MV-4-11 (cell line): Measurements from ENCODE around the gene SPTBN1.

Source experiments
- DNase-seq: peaks from one replicate; lab custom pipeline; 2025; lab: John Stamatoyannopoulos, UW

Gene SPTBN1

GRCh38 chr2:54434229-54434628, 21.9 kb upstream of the SPTBN1 start:
- DNase-seq = no peak

DNA sequence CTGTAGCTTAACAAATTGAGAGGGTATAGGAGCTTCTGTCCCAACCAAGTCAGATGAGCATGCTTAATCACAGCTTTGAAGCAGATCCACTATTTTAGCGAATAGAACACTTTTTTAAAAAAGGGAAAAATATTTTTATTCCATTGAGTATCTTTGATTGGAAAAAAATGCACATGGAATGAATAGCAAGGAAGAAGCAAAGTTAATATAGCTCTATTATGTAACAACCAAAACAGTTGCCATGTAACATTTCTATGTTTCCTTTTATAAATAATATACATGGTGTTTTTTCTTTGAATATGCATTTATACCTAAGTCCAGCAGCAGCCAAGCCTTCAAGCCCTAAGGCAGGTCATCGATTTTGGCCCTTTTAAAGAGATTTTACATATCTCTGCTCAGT, 21.4 kb upstream of the SPTBN1 start:
- no peak for DNase-seq

DNA sequence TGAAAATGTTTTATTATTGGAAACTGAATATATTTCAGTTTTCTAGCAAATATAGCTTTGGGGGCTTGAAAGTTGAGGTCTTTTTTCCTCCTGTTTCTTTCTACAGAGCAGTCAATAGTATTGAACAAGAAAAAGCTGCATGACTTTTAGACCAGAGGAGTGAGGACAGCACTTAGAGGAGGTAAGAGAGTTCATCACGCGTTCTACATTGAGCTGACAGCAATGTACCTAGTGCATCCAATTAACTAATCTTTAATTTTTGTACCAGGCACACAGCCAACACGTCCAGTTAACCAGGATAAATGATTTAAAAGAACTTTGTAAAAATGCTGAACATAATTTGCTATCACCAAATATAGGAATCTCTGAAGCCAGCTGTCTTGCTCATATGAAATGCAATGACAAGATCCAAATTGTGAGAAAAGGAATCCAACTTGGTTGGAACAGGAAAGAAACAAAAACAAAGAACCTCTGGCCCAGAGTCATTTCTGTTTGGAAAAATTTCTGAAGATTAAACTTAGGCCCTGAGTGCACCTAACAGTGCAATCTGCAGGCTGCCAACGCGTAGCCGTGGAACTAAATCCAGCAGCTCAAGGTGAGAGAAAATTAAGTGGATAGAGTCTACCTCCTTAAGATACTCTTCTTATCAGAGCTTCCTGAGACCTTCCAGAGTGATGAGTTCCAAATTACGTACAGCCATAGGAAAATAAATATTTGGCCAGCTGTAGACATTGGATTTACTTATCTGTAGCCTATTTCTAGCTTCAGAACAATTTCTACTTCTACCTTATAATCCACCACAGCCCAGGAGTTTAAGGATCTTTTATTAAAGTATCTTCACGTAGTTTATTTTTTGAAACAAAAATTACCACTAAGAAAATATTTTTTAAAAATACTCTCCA, 20.6 kb upstream of the SPTBN1 start:
- no peak for DNase-seq

- no peak for DNase-seq
These were observed 18.5 kb upstream of the SPTBN1 start for GRCh38 chr2:54437588-54437987.

DNA sequence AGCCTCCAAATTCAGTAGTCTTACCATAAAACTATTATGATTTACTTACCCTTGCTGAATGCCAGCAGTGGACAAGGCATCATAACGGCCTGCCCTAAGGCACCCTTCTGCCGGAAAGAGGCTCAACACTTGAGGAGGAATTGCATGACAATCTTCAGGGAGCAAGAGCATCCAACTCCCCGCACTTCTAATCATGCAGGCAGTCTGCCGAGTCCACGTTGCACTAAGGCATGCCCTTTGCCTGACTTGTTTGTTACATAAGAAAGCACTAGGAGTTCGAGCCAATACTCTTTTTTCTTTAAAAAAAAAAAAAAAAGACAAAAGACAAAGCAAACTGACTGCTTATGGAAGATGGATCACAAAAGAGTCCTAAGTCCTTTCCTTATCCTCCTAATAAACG, 17.9 kb upstream of the SPTBN1 start:
- no peak for DNase-seq

- no peak for DNase-seq
These were observed 16.5 kb upstream of the SPTBN1 start for GRCh38 chr2:54439582-54439981.

GRCh38 chr2:54440050-54440449, 16.1 kb upstream of the SPTBN1 start:
- DNase-seq = no peak

DNA sequence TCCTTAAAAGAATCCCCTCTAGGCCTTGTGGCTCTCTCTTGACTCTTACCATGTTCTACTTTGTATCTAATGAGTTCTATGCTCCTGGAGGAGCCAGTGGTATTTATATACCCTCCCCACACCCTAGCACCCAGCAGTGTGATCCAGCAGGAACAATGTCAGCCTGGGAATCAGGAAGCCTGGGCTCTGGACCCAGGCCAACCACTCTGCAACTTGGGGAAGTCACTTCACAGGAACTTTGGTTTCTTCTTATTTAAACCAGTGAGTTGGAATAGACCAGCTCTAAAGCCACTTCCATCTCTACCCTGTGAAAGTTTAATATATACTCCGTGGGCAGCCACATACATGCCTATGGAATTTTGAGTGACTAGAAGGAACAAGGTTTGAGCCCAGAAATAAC, 11.6 kb upstream of the SPTBN1 start:
- DNase-seq = no peak

DNA sequence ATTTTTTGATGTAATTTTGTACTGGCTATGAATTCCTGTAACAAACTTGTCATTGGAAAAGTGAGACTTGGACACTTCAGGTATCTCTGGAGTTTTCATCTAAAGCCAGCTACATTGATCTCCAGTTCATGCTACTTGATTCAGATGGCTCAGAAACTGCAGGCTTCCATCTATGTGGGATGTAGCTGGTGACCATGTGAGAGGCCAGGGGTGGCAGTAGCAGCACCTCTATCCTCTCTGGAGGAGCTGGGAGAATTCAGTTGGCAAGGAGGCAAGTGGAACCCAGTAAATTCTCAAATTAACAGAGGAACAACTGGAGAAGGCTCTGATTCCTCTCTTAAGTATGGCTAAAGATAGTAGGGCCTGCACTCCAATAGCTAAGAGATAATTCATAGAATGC, 10.0 kb upstream of the SPTBN1 start:
- no peak for DNase-seq

DNA sequence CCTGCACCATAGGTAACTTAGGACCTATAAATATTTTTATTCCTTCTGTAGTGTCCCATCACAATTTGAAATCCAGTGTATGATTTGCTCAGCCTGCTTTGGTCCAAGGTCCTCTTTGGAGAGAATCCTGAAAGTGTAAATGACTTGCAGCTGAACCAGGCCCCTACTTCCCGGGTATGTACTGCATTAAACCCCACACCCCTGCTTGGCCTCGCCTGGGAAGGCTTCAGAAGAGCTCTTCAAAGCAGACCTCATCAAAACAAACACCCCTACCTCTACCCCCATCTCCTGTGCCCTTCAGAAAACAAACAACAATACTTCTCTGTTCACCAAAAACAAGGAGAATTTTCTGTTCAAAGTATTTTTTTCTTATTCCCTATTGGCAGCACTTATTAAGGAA, 9.5 kb upstream of the SPTBN1 start:
- DNase-seq = no peak

- no peak for DNase-seq
These were observed 1.5 kb upstream of the SPTBN1 start for GRCh38 chr2:54454548-54455130.

- DNase-seq = no peak
These were observed 980 bp upstream of the SPTBN1 start for GRCh38 chr2:54455131-54455562.

DNA sequence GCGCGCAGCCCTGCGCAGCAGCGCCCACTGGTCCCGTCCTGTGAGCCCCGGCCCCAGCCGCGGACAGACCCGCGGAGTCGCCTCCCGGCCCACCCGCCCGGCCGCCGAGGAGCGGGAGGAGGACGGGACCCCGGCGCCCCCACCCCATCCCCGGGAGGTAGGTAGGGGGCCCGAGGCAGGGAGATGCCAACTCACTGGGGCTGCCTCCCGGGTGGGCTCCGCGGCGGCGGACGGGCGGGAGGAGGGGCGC, 160 bp downstream of the SPTBN1 start:
- no peak for DNase-seq

DNA sequence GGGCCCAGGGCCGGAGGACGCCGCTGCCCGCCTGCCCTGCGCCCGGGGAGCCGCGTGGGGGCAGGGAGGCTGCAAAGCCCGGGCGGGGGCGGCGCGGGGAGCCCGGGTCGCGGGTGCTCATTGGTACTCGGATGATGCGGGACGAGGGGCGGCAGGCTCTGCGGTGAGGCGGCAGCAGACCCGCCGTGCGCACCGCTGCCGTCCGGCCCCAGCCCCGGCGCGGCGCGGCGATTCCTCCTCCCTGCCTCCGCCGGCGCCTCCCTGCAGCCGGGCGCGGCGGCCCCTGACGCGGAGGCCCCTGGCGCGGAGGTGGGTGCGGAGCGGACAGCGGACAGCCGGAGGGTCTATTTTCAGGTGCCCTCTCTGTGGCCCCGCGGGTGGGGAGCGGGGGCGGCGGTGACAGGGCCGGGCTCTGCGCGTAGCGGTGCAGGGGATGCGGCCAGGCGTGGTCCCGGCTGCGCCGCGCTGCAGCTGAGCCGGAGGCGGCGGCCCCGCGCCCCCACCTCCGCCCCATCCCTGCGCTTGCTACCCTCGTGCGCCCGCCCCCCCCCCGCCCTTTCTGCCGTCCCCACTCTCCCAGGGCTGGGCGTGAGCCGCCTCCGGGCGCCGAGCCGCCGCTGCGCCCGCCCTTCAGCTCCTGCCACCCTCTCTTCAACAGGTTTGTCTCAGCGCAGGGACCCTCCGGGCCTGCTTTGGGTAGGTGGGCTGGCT, 640 bp downstream of the SPTBN1 start:
- no peak for DNase-seq

GRCh38 chr2:54457323-54458023, 1.3 kb downstream of the SPTBN1 start:
- no peak for DNase-seq

DNA sequence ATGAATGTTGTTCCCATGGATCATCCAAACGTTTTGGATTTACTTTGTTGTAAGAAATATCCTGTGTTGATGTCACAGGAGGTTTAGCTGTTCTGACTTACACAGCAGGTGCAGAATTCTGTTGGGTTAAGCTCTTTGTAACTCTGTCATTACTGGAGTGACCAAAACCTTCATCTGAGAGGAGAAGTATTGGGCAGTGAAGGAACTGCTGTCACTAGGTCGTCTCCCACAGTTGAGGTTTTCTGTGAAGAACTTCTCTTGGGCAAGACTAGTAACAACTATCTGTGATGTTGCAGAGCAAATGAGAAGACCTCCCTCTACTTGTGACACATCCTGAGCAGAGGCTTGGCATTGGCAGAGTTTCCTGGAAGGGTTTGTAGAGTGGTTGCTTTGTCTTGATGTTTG, 2.9 kb downstream of the SPTBN1 start:
- peak; percentile 68 for DNase-seq

GRCh38 chr2:54461261-54461660, 5.1 kb downstream of the SPTBN1 start:
- DNase-seq = no peak

DNA sequence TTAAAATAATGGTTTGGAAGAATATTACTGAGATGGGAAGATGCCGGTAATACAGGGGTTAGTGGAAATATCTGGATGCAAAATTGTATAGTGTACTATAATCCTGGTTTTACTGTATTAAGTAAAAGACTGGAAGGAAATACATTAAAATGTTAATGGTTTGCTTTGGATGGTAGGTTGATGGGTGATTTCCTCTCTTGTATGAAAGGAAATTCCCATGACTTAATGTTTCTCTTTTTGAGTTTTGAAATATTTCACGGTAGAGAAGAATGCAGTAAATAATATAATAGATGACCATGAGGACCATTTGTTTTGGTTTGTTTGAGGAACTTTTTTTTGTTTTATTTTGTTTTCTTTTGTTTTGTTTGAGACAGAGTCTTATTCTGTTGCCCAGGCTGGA, 8.2 kb downstream of the SPTBN1 start:
- DNase-seq = no peak

- DNase-seq = no peak
These were observed 9.0 kb downstream of the SPTBN1 start for GRCh38 chr2:54465143-54465542.

DNA sequence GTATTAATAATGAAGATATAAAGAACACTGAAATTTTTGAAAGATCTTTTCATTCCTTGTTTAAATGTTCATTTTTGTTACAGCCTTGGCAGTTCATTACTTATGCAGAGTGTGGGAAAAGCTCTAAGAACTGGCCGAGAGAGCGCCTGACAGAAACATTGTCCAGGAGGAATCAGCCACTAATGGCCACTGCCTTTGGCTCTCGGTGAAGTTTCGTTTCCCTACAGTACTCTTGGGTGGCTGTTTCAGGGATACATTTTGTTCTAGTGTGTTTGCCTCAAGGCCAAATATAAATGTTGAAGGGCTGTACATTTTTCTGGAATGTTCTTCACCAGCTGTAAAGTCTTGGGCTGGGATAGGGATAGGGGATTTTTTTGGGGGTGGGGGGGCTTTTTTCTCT, 10.7 kb downstream of the SPTBN1 start:
- DNase-seq = no peak

- no peak for DNase-seq
These were observed 12.5 kb downstream of the SPTBN1 start for GRCh38 chr2:54468673-54469072.

DNA sequence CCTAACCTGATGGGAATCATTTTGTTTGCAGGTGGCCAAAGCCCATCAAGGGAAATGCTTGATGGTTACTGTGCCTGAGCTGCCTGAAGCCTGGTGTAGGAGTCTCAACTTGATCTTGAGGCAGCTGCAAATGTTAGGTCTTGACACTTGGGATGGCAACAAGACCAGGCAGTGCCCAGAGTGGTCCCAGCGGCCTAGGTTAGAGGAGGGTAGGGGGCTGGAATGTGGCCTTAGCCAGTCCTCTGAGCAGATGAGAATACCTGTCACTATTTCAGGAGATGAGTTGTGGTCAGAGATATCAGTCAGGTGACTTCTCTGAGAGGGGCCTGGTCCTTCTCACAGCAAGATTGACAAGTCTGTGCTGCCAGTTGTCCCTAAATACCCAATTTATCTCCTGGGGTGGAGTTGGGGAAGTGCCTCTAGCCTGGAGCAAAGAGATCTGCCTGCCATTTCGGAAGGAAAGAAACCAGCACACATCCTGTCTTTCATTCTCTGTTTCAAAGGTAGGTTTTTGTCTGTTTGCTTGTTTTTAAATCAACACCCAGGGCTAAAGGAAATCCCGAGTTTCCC, 13.4 kb downstream of the SPTBN1 start:
- DNase-seq = no peak
